Measurements from ENCODE around the gene JADE2.

The JADE2 gene

GRCh38 chr5:134626369-134627014, 101.0 kb downstream of the JADE2 start:
- H3K27me3 Mint-ChIP-seq = no peaks in the 10 kb centered on the region
- no peak for ATAC-seq
- H3K9me3 Mint-ChIP-seq = no peaks in the 10 kb centered on the region
- no peak overlapping the region for H3K4me3 Mint-ChIP-seq
- H3K4me1 Mint-ChIP-seq = peaks cover 39% of the 10 kb centered on the region
- peaks cover 24% of the 10 kb centered on the region for H3K36me3 Mint-ChIP-seq
- H3K27ac Mint-ChIP-seq = no peak overlapping the region
